ENCODE results near the gene ACAT2. TPM values are rescaled to one million over a fixed set of nuclear protein-coding genes. Genes with fewer than 3 reads are reported as not detected.
"Not testable (repeated sequence)": the region's sequence is repeated elsewhere in the genome, so short reads cannot be mapped to it uniquely, and the experiment has no call there.

The ACAT2 gene
- total RNA-seq, 1 donor from 2014 or later, result 108 TPM

GRCh38 chr6:159808647-159809046 lies 46.8 kb downstream of the ACAT2 start:
- DNase-seq (ENCODE audit: low spot score), result no peak
- H3K4me3 Mint-ChIP-seq (ENCODE audit: low read depth), result no peak overlapping the region
- H3K27me3 Mint-ChIP-seq (ENCODE audit: low read depth), result no peaks in the 10 kb centered on the region
- H3K4me1 Mint-ChIP-seq (ENCODE audit: low read depth), result no peaks in the 10 kb centered on the region
- no peaks in the 10 kb centered on the region for H3K36me3 Mint-ChIP-seq (ENCODE audit: low read depth)
- no peak overlapping the region for H3K27ac Mint-ChIP-seq
- intact Hi-C loops (cut with micrococcal nuclease), result no loop called here
- no peaks in the 10 kb centered on the region for H3K9me3 Mint-ChIP-seq

- Mint-ChIP-seq H3K27ac (no peak overlapping the region), H3K9me3 (no peaks in the 10 kb centered on the region), H3K36me3 (ENCODE audit: low read depth) (no peaks in the 10 kb centered on the region), H3K4me3 (ENCODE audit: low read depth) (no peak overlapping the region), H3K4me1 (ENCODE audit: low read depth) (no peaks in the 10 kb centered on the region), H3K27me3 (ENCODE audit: low read depth) (no peaks in the 10 kb centered on the region)
- no peak for DNase-seq (ENCODE audit: low spot score)
- intact Hi-C loops (cut with micrococcal nuclease), result no loop called here
Measured at GRCh38 chr6:159809149-159809548, 47.3 kb downstream of the ACAT2 start.

GRCh38 chr6:159813781-159814180 lies 51.9 kb downstream of the ACAT2 start:
- no peaks in the 10 kb centered on the region for H3K9me3 Mint-ChIP-seq
- no peak for DNase-seq (ENCODE audit: low spot score)
- H3K27me3 Mint-ChIP-seq (ENCODE audit: low read depth), result no peaks in the 10 kb centered on the region
- no peak overlapping the region for H3K27ac Mint-ChIP-seq
- no peaks in the 10 kb centered on the region for H3K4me1 Mint-ChIP-seq (ENCODE audit: low read depth)
- intact Hi-C loops (cut with micrococcal nuclease), result no loop called here
- H3K36me3 Mint-ChIP-seq (ENCODE audit: low read depth), result no peaks in the 10 kb centered on the region
- H3K4me3 Mint-ChIP-seq (ENCODE audit: low read depth), result no peak overlapping the region

- no peaks in the 10 kb centered on the region for H3K36me3 Mint-ChIP-seq (ENCODE audit: low read depth)
- no peak overlapping the region for H3K4me3 Mint-ChIP-seq (ENCODE audit: low read depth)
- H3K9me3 Mint-ChIP-seq, result no peaks in the 10 kb centered on the region
- H3K27ac Mint-ChIP-seq, result no peak overlapping the region
- no peak for DNase-seq (ENCODE audit: low spot score)
- intact Hi-C loops (cut with micrococcal nuclease), result no loop called here
- H3K4me1 Mint-ChIP-seq (ENCODE audit: low read depth), result peaks cover 13% of the 10 kb centered on the region
- no peaks in the 10 kb centered on the region for H3K27me3 Mint-ChIP-seq (ENCODE audit: low read depth)
Measured at GRCh38 chr6:159815410-159815809, 53.6 kb downstream of the ACAT2 start.

- peaks cover 16% of the 10 kb centered on the region for H3K4me1 Mint-ChIP-seq (ENCODE audit: low read depth)
- not testable (repeated sequence) for H3K9me3 Mint-ChIP-seq
Measured at GRCh38 chr6:159816775-159817174, 54.9 kb downstream of the ACAT2 start.

GRCh38 chr6:159817951-159818739 lies 56.3 kb downstream of the ACAT2 start:
- H3K4me3 Mint-ChIP-seq (ENCODE audit: low read depth), result no peak overlapping the region

More at GRCh38 chr6:159816775-159817174, 54.9 kb downstream of the ACAT2 start:
- intact Hi-C loops (cut with micrococcal nuclease); H3K4me3 Mint-ChIP-seq (ENCODE audit: low read depth); H3K27me3 Mint-ChIP-seq (ENCODE audit: low read depth); H3K36me3 Mint-ChIP-seq (ENCODE audit: low read depth); DNase-seq (ENCODE audit: low spot score); H3K27ac Mint-ChIP-seq: not testable (repeated sequence)

GRCh38 chr6:159819098-159819497 lies 57.3 kb downstream of the ACAT2 start:
- Mint-ChIP-seq H3K4me3 (ENCODE audit: low read depth) (peak overlapping the region; percentile 50), H3K27me3 (ENCODE audit: low read depth) (no peaks in the 10 kb centered on the region), H3K27ac (no peak overlapping the region), H3K36me3 (ENCODE audit: low read depth) (no peaks in the 10 kb centered on the region), H3K9me3 (no peaks in the 10 kb centered on the region), H3K4me1 (ENCODE audit: low read depth) (peaks cover 16% of the 10 kb centered on the region)
- intact Hi-C loops (cut with micrococcal nuclease), result no loop called here
- no peak for DNase-seq (ENCODE audit: low spot score)

More at GRCh38 chr6:159817951-159818739, 56.3 kb downstream of the ACAT2 start:
- no peak overlapping the region for H3K27ac Mint-ChIP-seq
- H3K9me3 Mint-ChIP-seq, result no peaks in the 10 kb centered on the region
- intact Hi-C loops (cut with micrococcal nuclease), result no loop called here
- peaks cover 16% of the 10 kb centered on the region for H3K4me1 Mint-ChIP-seq (ENCODE audit: low read depth)
- no peak for DNase-seq (ENCODE audit: low spot score)
- H3K27me3 Mint-ChIP-seq (ENCODE audit: low read depth), result no peaks in the 10 kb centered on the region
- no peaks in the 10 kb centered on the region for H3K36me3 Mint-ChIP-seq (ENCODE audit: low read depth)

GRCh38 chr6:159819932-159820640 lies 58.2 kb downstream of the ACAT2 start:
- intact Hi-C loops (cut with micrococcal nuclease), result no loop called here

GRCh38 chr6:159821122-159821521 lies 59.3 kb downstream of the ACAT2 start:
- no peak overlapping the region for H3K27ac Mint-ChIP-seq
- no peak for DNase-seq (ENCODE audit: low spot score)
- no peaks in the 10 kb centered on the region for H3K9me3 Mint-ChIP-seq
- intact Hi-C loops (cut with micrococcal nuclease), result no loop called here
- H3K27me3 Mint-ChIP-seq (ENCODE audit: low read depth), result no peaks in the 10 kb centered on the region
- no peak overlapping the region for H3K4me3 Mint-ChIP-seq (ENCODE audit: low read depth)
- no peaks in the 10 kb centered on the region for H3K36me3 Mint-ChIP-seq (ENCODE audit: low read depth)
- peaks cover 16% of the 10 kb centered on the region for H3K4me1 Mint-ChIP-seq (ENCODE audit: low read depth)

More at GRCh38 chr6:159819932-159820640, 58.2 kb downstream of the ACAT2 start:
- Mint-ChIP-seq H3K4me3 (ENCODE audit: low read depth) (peak overlapping the region; percentile 50), H3K4me1 (ENCODE audit: low read depth) (peaks cover 16% of the 10 kb centered on the region), H3K27me3 (ENCODE audit: low read depth) (no peaks in the 10 kb centered on the region), H3K9me3 (no peaks in the 10 kb centered on the region), H3K27ac (peak overlapping the region; percentile 83), H3K36me3 (ENCODE audit: low read depth) (no peaks in the 10 kb centered on the region)
- DNase-seq (ENCODE audit: low spot score), result peak; percentile 45

GRCh38 chr6:159821726-159822125 lies 59.9 kb downstream of the ACAT2 start:
- Mint-ChIP-seq H3K9me3 (no peaks in the 10 kb centered on the region), H3K4me3 (ENCODE audit: low read depth) (no peak overlapping the region), H3K27me3 (ENCODE audit: low read depth) (no peaks in the 10 kb centered on the region), H3K27ac (no peak overlapping the region), H3K4me1 (ENCODE audit: low read depth) (peaks cover 16% of the 10 kb centered on the region), H3K36me3 (ENCODE audit: low read depth) (no peaks in the 10 kb centered on the region)
- intact Hi-C loops (cut with micrococcal nuclease), result no loop called here
- DNase-seq (ENCODE audit: low spot score), result no peak

GRCh38 chr6:159823953-159824352 lies 62.1 kb downstream of the ACAT2 start:
- H3K36me3 Mint-ChIP-seq (ENCODE audit: low read depth), result no peaks in the 10 kb centered on the region
- no peak overlapping the region for H3K27ac Mint-ChIP-seq
- intact Hi-C loops (cut with micrococcal nuclease), result no loop called here

GRCh38 chr6:159824690-159825089 lies 62.8 kb downstream of the ACAT2 start:
- H3K4me3 Mint-ChIP-seq (ENCODE audit: low read depth); H3K27me3 Mint-ChIP-seq (ENCODE audit: low read depth); H3K9me3 Mint-ChIP-seq; H3K36me3 Mint-ChIP-seq (ENCODE audit: low read depth); H3K27ac Mint-ChIP-seq; intact Hi-C loops (cut with micrococcal nuclease); DNase-seq (ENCODE audit: low spot score): not testable (repeated sequence)
- peaks cover 11% of the 10 kb centered on the region for H3K4me1 Mint-ChIP-seq (ENCODE audit: low read depth)

More at GRCh38 chr6:159823953-159824352, 62.1 kb downstream of the ACAT2 start:
- DNase-seq (ENCODE audit: low spot score), result no peak
- Mint-ChIP-seq H3K9me3 (no peaks in the 10 kb centered on the region), H3K27me3 (ENCODE audit: low read depth) (no peaks in the 10 kb centered on the region), H3K4me3 (ENCODE audit: low read depth) (no peak overlapping the region), H3K4me1 (ENCODE audit: low read depth) (peaks cover 16% of the 10 kb centered on the region)

- no peak overlapping the region for H3K4me3 Mint-ChIP-seq (ENCODE audit: low read depth)
- intact Hi-C loops (cut with micrococcal nuclease), result no loop called here
- H3K9me3 Mint-ChIP-seq, result no peaks in the 10 kb centered on the region
- H3K36me3 Mint-ChIP-seq (ENCODE audit: low read depth), result no peaks in the 10 kb centered on the region
- no peak for DNase-seq (ENCODE audit: low spot score)
- H3K4me1 Mint-ChIP-seq (ENCODE audit: low read depth), result no peaks in the 10 kb centered on the region
- H3K27ac Mint-ChIP-seq, result no peak overlapping the region
- peaks cover 3% of the 10 kb centered on the region for H3K27me3 Mint-ChIP-seq (ENCODE audit: low read depth)
Measured at GRCh38 chr6:159826004-159826403, 64.2 kb downstream of the ACAT2 start.

All from activated T-helper 2 cell treated with anti-CD3 and anti-CD28 coated beads, Interferon-gamma antibody, Interleukin-2, Interleukin-4, amounts not matched to agents 10 μg/mL and 5 μg/mL and 100 μg/mL, durations not matched to agents 14 hours and 24 hours and 36 hours (primary cell).